HG02588 (cell line): ENCODE measurements around the gene BUD13.
"Not testable (repeated sequence)": the region's sequence is repeated elsewhere in the genome, so short reads cannot be mapped to it uniquely, and the experiment has no call there.

Experiments
- ATAC-seq: cut with Tn5 transposase; IDR thresholded peaks from one replicate; pipeline ENCODE4 v1.9.1; 2021; ENCODE audit warnings: mild to moderate bottlenecking, moderate library complexity; ENCODE audit not compliant: unreplicated experiment

Gene BUD13

GRCh38 chr11:116772443-116773202 lies at the start of gene BUD13:
TSS of gene BUD13 (minus strand) at chr11:116772987. CDS start at chr11:116772964, 23 bp downstream.
- peak; percentile 86 for ATAC-seq

- ATAC-seq = no peak
Measured at GRCh38 chr11:116822575-116822974, 49.8 kb upstream of the BUD13 start.

- no peak for ATAC-seq
Measured at GRCh38 chr11:116821050-116821918, 48.5 kb upstream of the BUD13 start.

DNA sequence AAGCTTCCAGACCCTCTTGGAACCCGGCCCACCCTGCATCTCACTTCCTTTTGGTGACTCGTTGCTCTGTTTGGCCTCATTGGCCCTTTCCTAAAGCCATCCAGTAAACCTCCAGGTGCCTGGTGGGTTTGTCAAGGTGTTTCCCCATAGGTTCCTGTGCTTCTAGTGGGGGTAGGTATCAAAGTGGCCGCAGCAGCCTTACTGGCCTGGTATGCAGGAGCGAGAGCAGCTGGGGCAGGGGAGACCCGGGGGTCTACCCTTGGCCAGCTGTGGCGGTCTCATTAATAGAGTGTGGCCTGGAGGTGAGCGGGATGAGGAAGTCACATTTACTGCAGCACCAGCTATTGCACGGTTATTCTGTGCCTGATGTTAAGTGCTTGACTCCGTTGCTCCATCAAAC lies 46.3 kb upstream of the BUD13 start:
- no peak for ATAC-seq

- no peak for ATAC-seq
Measured at GRCh38 chr11:116814502-116814901, 41.7 kb upstream of the BUD13 start.

DNA sequence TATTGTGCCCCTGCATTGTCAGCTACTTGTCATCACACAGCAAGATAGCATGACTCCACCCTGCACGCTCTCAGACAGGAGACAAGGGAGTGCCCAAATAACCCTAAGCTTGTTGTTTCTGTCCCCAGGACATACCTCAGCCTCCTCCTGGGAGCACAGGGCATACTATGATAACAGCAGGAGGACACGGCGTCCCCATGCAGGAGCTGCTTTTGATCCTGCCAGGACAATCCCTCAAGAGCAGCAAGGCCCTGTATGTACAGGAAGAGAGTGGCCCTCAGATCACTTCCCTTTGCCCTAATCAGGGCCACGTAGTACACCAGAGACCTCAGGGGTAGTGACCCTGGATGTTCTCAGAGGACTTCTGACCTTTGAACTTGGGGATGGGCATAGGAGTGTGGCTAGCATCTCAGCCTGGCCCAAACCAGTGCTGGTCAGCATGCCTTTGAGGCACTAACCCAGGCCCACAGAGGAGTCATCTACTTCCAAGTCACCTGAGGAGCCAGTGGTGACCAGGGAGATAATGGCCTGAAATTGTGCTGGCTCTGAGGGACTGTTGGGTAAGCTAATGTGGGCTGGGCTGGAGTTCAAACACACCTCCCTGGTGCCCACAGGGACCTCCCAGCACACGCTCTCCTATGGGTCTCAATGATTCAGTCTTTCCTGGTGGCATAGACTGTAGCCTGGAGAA lies 41.1 kb upstream of the BUD13 start:
- ATAC-seq = no peak

GRCh38 chr11:116813170-116813569 lies 40.4 kb upstream of the BUD13 start:
- no peak for ATAC-seq

- ATAC-seq = no peak
Measured at GRCh38 chr11:116812109-116812508, 39.3 kb upstream of the BUD13 start.

DNA sequence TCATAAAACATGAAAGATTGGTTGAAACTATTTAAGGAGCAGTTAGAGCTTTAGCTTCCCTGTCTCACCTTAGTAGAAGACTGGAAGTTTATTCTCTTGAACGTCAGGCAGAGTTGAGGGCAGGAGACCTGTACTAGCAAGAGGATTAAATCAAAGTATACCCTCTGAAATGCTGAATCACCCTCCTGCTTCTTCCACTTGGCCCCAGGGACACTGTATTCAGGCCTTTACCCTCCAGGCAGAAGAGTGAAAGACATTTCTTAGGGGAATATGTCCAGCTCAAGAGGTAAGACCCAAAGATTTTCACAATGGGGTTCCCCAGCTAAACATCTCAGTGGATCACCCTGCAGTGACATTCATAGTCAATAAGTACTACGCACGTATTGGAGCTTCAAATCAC lies 38.4 kb upstream of the BUD13 start:
- ATAC-seq = no peak

- no peak for ATAC-seq
Measured at GRCh38 chr11:116808262-116809175, 35.7 kb upstream of the BUD13 start.

DNA sequence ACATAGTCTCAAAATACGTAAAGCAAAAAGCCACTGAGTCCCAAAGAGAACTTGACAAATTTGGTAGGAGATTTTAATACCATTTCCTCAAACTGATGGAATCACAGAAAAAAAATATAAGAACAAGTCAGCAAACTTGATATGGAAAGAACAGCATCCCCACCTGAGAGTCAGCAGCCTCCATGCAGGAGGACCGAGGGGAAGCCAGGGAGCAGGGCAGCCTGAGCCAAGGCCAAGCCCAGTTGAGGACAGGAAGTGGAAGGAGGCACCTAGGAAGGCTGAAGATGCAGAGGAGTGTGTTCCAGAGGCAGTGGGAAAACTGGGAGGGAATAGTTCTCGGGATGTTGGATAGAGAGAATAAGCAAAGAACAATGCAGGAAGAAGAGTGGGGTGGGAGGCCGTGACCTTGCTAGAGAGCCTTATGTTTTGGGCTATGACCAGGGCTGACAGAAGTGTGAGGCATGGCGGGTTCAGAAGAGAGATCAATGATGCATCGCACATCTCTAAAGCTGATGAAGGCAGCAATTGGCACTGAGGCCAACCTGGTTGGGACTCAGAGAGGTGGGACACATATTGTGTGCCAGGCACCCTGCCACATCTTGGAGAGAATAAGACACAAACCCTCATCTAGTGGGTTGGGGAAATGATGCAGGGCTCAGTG lies 34.9 kb upstream of the BUD13 start:
- no peak for ATAC-seq

GRCh38 chr11:116804001-116804400 lies 31.2 kb upstream of the BUD13 start:
- ATAC-seq = no peak

GRCh38 chr11:116801662-116802061 lies 28.9 kb upstream of the BUD13 start:
- ATAC-seq = not testable (repeated sequence)

DNA sequence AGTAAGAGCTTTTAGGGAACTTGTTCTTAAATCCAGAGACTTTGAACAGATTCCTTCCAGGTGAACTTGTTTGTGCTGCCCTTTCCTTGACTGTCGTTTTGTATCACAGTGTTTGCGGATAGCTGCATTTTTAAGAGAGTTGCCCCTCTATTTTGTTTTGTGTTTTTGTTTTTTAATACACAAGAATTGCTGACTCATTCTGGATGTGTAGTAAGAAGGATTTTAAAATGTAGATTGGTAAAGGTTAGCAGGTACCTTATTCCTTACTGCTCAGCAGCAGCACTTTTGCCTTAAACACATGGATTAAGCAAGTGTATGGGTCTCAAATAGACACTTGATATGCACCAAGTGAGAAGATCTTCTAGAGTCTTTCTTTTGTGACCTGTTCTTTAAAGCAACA lies 27.8 kb upstream of the BUD13 start:
- no peak for ATAC-seq

- no peak for ATAC-seq
Measured at GRCh38 chr11:116798368-116798767, 25.6 kb upstream of the BUD13 start.

- no peak for ATAC-seq
Measured at GRCh38 chr11:116797816-116798215, 25.0 kb upstream of the BUD13 start.

DNA sequence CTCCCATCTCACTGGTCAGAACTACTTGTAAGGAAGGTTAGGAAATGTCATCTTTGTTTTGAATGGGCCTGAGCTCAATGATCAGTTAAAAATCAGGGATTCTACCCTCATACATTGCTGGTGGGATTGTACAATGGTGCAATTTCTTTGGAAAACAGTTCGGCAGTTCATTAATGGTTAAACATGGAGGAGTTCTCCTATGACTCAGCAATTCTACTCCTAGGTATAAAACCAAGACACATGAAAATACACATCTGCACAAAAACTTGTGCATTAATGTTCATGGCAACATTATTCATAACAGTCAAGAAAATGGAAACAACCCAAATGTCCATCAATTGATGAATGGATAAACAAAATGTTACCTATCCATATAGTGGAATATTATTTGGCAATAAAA lies 23.8 kb upstream of the BUD13 start:
- no peak for ATAC-seq

DNA sequence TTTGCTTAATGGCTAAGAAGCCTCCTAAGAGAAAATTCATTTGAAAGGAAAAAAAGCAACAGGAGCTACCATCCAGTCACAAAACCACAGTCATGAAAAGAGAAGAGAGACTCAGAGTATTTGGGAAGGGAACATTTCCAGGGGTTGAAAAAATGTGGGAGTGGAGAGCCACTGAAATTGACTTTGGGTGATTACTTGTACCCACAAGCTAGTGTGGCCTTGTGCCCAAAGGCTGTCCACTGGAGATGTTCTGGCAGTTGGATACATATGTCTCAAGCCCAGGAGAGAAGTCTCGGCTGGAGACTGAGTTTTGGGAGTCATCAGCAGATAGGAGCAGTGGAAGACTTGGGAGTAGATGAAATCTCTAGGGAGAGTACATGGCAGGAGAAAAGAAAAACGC lies 22.1 kb upstream of the BUD13 start:
- ATAC-seq = no peak

- no peak for ATAC-seq
Measured at GRCh38 chr11:116793772-116794097, 20.9 kb upstream of the BUD13 start.
